NOMO-1 (cell line): Measurements from ENCODE around the gene TNS4.

Experiments used
- DNase-seq, 2 experiments: peaks; one replicate each; lab custom pipeline; 2025; ENCODE audit not compliant: unreplicated experiment in 2 of 2; lab: John Stamatoyannopoulos, UW

TNS4 gene

DNA sequence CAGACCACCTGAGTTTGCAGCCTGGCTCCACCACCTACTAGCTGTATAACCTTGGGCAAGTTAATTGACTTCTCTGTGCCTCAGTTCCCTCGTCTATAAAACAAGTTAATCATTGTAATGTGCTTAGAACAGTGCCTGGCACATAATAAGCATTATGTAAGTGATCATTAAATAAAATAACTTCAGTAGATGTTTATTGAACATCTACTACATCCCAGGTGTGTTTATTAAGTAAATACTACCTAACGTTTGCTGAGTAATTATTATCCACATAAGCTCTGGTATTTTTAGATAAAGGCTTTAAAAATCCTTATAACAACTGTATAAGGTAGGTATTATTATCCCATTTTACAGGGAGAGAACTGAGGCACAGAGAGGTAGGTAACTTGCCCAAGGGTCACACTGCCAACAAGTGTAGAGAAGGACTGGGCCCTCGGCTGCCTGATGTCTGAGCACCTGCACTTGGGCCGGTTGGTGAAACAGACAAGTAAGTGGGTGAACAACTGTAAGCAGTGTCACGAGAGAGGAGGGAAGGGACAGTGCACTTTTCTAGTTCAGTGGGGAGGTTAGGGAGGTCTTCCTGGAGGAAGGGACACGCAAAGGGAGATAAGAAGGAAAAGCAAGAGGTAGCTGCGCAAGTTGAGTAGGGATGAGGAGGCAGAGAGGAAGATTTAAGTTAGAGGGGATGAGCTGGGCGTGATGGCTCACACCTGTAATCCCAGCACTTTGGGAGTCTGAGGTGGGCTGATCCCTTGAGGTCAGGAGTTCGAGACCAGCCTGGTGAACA lies 4.6 kb downstream of the TNS4 start:
- DNase-seq: no peak

DNA sequence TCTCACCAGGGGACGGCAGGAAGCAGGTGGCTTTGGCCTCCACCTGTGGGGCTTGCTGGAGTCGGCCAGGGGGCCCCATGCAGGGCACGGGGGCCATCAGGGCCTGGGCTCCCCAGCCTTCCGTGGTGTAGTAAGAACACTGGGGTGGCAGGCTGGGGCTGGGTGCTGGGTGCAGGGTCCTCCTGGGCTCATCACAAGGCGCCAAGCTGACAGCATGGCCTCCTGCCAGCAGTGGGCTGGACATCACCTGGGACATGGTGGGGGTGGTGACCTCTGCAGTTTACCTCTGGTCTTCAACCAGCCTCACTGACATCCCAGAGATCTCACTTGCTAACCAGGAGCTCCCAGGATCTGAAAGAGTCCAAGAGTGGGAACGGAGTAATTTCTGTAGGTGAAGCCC lies 5.3 kb downstream of the TNS4 start:
- DNase-seq: no peak

DNA sequence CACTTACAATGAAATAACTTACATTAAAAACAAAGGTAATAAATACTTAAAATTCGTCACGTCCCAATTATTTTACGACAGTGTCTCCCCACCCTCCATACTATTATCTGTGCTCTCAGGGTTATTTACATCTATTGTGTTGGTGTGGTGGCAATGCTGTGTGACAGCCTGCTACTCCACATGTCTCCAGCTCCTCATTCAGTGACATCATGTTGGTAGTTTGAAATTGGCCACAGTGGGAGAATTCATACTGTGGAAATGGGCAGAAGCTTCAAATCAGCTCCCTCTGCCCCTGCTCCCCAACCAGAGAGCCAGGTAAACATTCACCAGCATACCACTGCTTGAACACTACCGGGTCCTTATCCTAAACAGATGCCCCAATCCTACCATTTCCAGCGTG lies 6.3 kb downstream of the TNS4 start:
- no peak for DNase-seq

DNA sequence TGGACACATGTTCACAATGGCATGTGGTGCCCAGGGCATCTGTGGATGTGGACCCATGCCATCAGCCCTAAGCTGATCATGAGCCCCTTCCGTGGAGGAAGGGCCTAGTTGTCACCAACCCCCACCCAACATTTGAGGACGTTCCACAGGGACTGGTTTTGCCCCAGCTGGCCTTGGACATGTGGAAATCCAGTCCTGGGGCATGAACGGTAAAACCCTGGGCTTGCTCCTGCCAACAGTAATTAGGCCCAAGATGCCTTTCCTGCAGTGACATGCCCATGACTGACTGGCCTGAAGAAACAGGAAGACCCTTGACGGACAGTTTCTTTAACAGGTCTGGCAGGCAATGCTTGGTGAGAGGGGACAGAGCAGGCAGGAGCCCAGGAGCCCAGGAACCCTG lies 7.7 kb downstream of the TNS4 start:
- no peak for DNase-seq

DNA sequence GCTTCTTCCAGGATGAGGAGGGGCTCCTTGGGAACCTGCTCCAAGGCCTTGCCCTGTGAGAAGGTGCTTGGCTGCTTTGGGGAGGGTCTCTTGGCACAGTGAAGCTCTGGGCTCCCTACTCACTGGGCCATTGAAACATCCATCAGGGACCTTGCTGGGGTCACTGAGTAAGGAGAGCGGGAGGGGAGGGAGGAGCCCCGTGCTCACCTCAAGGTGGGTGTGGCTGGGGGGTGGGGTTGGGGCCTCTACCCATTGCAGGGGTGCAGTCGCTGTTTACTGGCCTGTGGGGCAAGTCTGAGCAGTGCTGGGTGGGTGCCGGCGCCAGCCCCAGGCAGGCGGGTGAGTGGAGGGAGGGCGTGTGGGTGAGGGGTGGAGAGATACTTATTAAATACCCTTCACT lies 9.9 kb downstream of the TNS4 start:
- no peak for DNase-seq

DNA sequence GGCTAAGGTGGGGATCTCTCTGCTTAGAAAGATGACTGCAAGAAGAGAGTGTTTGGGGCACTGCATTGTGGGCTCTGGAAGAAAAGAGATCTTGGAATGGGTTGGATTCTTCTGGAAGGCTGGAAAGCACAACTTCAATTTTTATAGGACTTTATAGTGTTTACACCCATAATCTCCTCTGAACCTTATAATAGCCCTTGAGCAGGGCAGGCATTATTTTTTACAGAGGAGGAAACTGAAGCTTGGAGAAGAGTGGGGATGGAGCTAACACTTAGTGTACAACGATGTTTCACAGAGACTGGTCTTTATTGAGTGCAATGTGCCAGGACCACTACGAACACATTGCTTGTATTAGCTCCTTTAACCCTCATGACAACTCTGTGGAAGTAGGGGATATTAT lies 10.4 kb downstream of the TNS4 start:
- no peak for DNase-seq

DNA sequence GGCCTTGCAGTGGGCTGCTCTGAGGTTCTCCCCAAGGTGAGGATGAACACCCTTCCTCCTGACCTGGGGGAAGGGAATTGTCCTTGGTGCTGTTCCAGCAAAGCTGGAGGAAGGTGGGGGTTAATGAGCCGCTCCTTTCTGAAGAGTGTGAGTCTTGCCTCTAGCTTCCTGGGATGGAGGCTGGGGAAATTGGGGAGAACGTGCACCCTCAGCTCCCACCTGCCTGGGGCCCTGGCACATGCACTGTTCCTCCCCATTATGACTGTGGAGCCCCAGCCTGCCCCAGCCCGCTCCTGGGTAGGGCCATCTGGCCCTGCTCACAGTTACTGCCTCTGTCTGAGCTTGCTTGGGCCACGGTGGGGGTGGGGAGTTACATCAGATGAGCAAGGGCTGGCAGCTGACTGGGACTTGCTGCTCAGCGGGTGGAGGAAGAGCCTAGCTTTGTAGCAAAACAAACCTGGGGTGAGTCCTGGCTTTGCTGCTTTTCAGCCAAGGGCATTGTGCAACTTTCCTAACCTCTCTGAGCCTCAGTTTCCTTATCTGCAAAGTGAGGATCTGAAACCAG lies 11.1 kb downstream of the TNS4 start:
- peak; percentile 25 to 42 for DNase-seq

DNA sequence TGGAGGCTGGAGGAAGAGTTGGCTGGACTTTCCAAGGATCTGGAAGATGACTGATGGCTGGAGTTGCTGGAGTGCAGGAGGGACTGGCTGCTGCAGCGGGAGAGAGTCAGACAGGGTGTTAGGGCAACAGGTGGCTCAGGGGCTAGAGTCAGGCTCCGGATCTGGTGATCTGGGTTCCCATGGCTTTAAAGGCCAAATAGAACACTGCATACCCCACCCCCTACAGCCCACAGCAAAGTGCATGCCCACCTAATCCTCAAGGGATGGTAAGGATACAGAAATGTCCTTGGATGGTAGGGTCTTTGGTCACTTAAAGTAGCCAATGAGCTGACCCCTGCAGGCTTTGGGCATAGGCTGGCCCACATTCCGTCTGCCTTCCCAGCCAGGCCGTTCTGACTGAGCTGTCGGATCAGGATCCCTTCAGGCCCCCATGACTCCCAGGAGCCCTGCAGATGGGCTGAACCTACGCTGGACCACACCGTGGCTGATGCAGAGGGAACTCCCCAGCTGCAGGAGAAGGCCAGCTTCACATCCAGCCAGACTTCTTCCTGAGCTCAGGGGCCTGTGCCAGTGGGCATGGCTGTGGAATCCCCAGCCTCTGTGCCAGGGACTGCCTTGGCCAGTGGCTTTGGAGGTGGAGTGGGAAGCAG lies 13.9 kb downstream of the TNS4 start:
- no peak for DNase-seq

DNA sequence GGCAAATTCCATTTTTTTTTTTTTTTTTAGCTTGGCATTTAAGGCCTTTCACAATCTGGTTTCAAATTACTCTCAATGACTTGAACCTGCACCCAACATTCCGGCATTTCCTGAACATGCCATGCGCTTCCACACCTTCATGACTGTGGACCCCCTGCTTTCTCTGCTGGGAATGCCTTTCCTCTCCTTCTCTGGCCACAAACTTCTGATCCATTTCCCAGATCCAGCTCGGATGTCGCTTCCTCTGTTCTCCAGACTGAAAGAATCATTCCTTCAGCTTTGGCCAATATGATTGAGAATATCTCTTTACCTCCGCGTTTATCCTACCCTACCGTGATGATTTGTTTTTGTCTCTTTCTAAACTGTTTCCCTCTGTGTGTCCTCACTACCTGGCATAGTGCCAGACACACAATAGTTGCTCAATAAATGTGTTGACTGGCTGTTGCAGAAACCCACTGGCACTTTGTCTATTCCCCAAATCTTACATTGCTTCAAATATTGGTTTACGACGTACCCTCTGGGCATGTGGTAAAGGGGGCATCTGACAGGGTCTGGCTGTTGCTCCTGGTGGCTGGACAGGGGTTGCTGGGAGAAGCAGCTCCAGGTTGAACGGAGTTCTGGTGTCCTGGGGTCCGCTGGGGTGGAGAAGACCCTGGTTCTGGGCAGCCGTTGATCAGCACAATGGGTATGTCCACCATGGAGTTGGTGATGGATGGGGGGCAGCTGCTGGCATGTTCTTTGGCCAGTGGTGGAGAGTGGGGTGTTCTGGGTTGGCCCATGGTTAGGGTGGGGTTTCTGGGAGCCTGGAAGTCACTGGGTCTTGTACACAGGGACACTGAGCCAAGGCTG lies 14.7 kb downstream of the TNS4 start:
- peak in 1 of 2 experiments; percentile 55 for DNase-seq

DNA sequence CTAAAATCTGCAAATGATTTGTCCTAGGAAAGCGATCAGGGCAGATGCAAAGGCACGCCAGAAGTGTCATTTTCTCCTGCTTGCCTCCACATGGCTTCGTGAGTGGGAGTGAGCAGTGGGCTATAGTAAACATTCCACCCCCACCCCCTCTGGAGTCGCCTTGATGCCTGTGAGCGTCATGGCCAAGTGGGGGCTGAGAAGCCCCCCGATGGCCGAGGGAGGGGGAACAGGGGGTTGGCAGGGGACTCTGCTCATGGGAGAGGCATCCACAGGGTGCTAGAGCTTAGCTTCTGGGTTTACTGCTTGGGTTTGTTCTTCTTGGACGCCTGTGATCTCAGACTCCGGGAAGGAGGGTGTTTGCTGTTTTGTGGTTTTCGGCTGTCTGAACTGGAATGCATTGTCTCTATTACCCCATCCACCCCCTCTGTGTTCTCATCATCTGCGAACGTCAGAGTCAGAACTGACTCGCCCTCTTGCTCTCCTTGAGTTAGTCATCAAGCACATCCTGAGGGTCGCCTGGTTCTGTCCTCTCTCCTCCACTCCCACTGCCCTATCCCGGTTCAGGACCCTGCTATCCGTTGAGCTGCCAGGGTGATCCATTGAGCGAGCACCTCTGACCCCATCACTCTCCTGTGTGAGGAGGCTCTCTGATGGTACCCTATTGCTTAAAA lies 15.4 kb downstream of the TNS4 start:
- DNase-seq: peak; percentile 55 to 71

DNA sequence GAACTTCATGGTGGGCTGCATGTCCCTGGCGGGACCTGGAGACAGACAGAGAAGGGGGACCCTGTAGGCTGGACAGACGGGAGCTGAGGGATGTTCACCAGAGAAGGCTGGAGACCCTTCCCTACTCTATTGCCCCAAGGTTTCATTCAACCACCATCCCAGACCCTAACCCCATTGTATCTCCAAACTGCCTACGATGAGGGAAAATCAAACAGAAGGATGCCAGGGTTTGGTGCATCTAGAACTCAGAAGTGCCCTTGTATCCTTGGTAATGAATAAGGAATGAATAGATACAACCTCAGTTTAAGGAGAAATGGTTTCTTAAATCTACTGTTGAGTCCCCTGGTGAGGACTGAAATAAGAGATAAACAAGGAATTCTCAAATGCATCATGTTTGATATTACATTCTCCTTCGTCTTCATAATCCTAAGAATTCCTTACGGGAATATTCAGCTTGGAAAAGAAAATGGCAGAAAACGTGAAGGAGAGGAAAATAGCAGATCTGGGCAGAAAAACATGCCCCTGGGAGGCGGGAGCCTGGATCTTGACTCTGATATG lies 16.4 kb downstream of the TNS4 start:
- DNase-seq: no peak

DNA sequence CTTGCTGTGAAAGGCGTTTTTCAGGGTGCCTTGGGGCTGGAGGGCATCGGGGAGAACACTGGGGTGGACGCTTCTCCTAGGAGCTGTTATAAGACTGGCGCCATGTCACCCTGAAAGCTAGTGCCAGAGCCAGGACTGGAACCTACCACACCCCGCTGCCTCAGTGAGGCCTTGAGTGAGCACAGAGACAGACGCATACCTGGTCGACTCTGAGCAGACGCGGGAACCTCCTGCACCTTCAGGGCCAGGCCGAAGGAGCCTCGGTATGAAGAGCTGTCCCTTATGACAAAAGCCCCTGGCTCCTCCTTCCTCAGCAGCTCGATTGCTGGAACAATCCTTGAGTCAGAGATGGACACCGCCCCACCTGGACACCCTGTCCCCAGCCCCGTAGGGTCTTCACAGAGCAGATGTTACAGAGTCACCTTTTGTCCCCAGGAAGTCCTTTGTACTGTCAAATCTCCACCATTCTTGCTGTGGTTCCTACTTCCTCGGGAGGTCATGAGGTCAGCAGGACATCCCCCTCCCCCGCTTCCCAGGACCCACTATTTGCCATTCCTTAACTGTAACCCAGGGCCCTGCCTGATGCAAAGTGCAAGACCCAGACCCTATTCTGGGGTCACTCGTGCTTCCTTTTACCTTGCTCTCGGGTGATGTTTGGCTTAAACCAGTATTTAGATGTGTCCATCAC lies 17.0 kb downstream of the TNS4 start:
- DNase-seq: no peak

DNA sequence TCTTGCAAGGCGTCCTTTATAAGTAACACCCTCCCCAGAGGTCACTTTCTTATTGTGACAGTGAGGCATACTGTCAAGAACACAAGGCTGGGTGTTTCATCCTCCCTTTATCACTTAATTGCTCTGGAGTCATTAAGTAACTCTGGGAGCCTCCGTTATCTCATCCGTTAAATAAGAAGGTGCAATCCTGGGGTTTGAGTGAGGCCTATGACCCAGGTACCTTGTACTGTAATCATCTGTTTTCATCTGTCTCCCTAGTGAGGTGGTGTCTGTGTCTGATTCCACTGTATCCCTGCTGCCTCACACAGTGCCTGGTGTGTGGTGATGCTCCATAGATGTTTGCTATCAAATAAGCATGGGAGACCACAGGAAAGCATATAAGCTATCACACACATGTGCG lies 17.7 kb downstream of the TNS4 start:
- DNase-seq: no peak

DNA sequence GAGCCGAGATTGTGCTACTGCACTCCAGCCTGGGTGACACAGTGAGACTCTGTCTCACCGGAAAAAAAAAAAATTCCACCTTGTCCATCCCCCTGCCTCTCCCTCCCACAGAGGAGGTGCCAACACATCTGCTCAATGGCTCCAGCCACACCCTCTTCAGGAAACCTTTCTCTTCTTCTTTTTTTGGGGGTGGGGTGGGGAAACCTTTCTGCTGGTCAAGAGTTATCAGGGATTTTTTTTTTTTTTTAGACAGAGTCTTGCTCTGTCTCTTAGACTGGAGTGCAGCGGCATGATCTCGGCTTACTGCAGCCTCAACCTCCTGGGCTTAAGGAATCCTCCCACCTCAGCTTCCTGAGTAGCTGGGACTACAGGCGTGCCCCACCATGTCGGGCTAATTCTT lies 18.7 kb downstream of the TNS4 start:
- DNase-seq: peak; percentile 1 to 20

DNA sequence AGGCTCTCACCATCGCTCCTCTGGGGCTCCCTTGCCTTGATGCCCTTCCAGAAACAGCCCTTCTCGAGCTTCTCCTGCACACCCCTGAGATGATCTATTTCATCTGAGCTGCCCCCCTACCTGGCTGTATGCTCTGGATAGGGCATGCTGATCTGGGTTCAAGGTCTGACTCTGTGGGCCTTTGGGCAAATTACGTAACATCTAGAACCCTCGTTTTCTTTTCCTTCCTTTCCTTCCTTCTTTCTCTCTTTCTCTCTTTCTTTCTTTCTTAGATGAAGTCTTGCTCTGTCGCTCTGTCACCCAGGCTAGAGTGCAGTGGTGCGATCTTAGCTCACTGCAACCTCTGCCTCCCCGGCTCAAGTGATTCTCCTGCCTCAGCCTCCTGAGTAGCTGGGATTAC lies 20.3 kb downstream of the TNS4 start:
- DNase-seq: no peak

DNA sequence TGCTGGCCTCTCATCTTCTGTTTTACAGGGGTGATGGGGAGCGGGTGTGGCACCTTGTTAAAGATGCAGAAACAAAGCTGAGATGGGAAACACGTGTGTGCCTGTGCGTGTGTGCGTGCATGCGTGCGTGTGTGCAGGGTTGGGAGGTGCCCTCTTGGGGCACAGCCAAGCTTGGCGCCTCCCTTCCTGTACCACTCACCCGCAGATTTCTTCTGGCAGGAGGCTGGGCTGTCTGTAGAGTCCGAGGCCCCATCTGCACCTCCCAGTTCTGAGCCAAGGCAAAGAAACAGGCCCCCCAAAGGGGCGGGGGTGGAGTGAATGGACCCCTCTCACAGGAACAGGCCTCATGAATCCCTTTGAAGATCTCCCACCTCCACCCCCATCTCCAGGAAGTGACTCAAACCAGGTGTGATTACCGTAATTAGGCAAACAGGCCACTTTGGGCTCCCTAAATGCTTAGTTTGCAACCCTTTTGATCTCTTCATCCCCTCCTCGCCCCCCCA lies 20.9 kb downstream of the TNS4 start:
- DNase-seq: peak; percentile 30 to 34

DNA sequence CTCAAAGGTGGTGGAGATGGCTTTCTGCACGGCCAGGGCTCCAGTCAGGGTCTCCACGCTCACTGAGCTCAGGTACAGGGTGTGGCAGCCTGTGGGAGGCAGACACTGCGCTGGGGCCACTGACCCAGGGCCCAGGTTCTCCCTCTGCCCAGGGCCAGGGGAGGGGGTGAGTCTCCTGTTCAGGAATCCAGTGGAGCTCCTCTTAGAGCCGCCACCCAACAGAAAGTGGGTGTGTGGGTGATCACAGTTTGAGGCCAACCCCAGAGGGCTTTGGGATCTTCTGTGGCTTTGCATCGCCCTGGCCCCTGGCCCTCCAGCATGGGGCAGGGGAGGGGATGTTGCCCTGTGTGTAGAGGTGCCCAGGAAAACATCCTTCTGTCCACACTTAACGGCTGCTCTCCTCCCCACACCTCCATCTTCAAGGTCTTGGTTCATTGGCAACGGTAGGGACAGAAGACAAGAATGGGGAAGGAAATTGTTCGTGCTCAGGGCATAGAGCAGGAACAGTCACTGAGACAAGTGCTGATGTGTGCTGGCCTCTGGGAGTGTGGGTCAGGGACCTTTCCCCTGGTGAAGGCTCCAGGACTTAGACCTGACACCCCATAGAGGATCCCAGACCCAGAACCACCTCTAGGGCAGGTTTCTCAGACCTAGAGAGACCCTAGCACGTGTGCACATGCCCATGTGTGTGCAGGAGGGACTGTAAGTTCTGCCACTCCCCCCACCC lies 21.5 kb downstream of the TNS4 start:
- peak; percentile 28 to 44 for DNase-seq

DNA sequence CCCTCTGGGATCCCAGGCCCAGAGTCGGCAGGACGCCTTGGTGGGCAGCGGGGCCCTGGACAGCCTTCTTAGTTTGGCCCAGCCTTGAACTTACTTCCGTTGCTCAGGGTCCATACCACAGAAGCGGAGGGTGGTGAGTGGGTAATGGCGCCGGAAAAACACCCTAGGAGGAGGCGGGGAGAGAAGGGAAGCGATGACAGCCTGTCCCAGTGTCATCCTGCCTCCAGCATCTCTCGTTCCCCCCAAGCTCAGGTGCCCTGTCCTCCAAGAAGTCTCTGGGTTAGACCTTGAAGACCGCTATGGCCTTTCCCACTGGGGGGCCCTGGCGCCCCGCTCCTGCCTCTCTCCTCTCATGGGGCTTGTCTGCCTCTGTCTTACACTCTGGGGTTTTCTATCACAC lies 22.9 kb downstream of the TNS4 start:
- DNase-seq: no peak

DNA sequence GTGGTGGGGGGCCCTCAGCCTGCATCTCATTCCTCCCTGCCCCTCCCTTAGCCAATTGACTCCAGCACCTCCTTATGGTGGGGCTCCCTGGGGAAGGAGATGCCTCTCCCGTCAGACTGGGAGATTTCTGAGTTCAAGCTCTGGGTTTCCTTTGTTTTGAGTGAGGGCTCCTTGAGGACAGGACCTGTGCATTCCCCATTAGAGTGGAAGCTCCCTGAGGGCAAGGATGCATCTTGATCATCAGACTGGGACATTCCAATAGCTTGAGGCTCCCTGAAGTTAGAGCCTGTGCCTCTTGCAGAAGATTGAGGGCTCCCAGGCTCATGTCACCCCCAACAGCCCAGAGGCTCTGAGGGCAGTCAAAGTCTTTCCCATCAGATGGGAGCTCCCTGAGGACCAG lies 23.6 kb downstream of the TNS4 start:
- DNase-seq: no peak
